ENCODE results near the gene PITRM1.

The PITRM1 gene

DNA sequence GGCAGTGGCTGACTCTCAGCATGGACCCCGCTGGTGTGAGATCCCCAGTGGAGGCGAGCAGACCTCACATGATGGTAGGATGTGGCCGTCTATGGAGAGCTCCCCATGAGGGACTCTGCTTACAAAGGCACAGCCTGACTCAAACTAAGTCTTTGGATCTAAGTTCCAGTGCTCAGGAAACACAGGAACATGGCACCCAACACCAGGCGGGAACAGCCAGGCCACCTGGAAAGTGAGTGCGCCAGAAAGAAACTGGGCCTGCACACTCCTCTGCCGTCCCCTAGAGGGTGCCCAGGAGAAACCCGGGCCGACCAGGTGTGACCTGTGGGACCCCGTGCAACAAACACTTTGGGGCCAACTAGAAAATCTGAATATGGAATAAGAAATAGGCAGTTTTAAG lies 10.0 kb downstream of the PITRM1 start:
- Mint-ChIP-seq H3K9me3 (no peaks in the 10 kb centered on the region), H3K27ac (no peak overlapping the region), H3K4me1 (no peaks in the 10 kb centered on the region), H3K36me3 (peaks cover 31% of the 10 kb centered on the region), H3K27me3 (no peaks in the 10 kb centered on the region), H3K4me3 (no peak overlapping the region)

DNA sequence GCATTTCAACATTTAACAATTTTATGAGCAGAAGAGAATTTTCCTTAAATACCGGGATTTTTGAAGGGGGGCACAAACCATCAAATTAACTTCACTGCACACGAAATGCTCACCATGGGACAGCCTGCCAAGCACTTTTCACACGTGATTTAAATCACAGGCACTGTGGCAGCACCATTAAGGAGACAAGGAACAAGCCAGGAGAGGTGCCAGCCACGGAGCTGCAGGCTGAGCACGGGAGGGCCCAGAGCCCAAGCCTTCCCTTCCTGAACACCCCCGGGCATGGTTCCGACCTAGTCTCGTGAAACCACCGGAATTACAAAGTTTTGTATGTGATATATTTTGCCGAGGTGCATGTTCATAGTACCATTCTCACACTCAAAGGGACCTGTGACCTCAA lies 13.4 kb downstream of the PITRM1 start:
- H3K36me3 Mint-ChIP-seq: peaks cover 37% of the 10 kb centered on the region
- no peak overlapping the region for H3K4me3 Mint-ChIP-seq
- H3K4me1 Mint-ChIP-seq: no peaks in the 10 kb centered on the region
- H3K9me3 Mint-ChIP-seq: no peaks in the 10 kb centered on the region
- H3K27me3 Mint-ChIP-seq: no peaks in the 10 kb centered on the region
- H3K27ac Mint-ChIP-seq: no peak overlapping the region

DNA sequence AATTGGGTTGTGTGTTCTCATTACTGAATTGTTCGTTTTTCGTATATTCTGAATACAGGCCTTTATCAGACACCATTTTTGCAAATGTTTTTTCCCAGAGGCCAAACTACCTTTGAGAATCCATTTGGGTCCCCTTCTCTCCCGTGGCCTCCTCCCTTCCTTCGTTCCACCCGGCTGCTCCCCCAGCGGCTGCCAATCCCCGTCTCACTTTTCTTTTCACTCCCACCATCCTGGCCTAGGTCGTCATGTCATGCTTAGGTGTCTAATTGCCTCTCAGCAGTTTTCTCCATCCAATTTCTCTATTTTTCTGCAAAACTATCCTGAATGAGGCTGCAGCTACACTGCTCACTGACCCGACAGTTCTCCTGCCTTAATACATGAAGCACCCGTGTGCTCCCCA lies 17.9 kb downstream of the PITRM1 start:
- H3K27me3 Mint-ChIP-seq: no peaks in the 10 kb centered on the region
- peak overlapping the region; percentile 0 for H3K27ac Mint-ChIP-seq
- no peaks in the 10 kb centered on the region for H3K4me1 Mint-ChIP-seq
- peaks cover 33% of the 10 kb centered on the region for H3K36me3 Mint-ChIP-seq
- no peak overlapping the region for H3K4me3 Mint-ChIP-seq
- no peaks in the 10 kb centered on the region for H3K9me3 Mint-ChIP-seq

DNA sequence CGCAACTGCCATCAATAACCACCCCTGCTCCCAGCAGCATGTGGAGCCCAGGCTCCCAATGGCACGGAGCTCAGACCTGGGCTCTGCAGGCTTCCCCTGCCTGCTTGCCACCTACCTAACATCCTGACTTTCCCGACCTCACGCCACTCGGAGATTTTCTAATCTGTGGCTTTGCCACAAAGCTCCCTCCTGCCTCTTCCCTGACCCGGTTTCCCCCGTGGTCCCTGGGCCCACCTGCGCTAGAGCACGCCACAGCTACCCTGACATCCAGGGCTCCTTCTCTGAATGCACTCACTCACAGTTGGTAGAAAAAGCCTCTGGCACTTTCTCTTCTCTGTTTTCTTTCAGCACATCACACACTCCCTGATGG lies 20.0 kb downstream of the PITRM1 start:
- Mint-ChIP-seq H3K9me3 (no peaks in the 10 kb centered on the region), H3K27me3 (no peaks in the 10 kb centered on the region), H3K4me1 (no peaks in the 10 kb centered on the region), H3K4me3 (no peak overlapping the region), H3K27ac (peak overlapping the region; percentile 30), H3K36me3 (peaks cover 32% of the 10 kb centered on the region)

DNA sequence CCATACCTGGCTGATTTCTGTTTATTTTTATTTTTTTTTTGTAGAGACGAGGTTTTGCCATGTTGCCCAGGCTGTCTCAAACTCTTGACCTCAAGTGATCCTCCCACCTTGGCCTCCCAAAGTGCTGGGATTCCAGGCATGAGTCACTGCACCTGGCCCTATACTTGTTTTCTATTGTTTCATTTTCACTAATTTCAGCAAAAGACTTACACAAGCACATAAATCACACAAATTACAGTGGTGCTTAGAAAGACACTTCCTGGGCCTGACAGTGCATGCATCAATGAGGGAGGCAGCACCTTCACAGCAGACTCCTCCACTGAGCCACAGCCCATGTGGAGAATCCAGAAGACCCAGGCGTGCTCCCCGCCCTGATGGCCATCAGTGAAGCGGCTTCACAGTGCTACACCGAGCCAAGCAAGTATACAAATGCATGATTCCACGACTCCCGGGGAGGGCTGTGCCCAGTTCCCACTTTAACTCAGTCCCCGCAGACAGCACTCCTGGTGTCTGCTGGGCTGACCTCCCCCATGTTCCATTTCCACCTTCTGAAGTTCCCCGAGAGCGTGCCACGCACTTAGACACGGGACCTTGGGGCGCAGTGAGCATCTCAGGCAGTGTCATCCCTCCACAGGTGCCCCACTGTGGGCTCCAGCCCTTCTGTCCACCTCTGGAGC lies 20.6 kb downstream of the PITRM1 start:
- no peak overlapping the region for H3K4me3 Mint-ChIP-seq
- no peaks in the 10 kb centered on the region for H3K4me1 Mint-ChIP-seq
- H3K27ac Mint-ChIP-seq: no peak overlapping the region
- H3K27me3 Mint-ChIP-seq: no peaks in the 10 kb centered on the region
- H3K36me3 Mint-ChIP-seq: peaks cover 32% of the 10 kb centered on the region
- no peaks in the 10 kb centered on the region for H3K9me3 Mint-ChIP-seq

DNA sequence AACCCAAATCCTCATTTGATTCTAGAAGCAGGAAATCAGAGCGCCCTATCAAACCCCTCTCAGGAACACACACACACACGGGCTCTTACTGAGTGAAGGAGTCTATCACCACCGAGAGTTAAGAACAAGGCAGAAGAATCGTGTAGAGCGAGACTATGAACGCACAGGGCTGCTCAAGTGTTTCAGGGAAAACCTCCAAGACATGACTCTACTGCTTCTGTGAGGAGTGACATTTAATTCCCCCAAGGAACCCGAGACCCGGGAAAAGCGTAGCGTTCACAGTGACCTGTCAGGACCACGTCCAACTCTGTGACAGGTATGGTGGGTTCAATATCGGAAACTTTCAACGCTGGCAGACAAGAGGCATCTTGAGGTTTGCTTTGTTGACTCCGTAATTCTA lies 21.6 kb downstream of the PITRM1 start:
- Mint-ChIP-seq H3K36me3 (peaks cover 33% of the 10 kb centered on the region), H3K9me3 (no peaks in the 10 kb centered on the region), H3K4me3 (no peak overlapping the region), H3K4me1 (no peaks in the 10 kb centered on the region), H3K27me3 (no peaks in the 10 kb centered on the region), H3K27ac (no peak overlapping the region)

DNA sequence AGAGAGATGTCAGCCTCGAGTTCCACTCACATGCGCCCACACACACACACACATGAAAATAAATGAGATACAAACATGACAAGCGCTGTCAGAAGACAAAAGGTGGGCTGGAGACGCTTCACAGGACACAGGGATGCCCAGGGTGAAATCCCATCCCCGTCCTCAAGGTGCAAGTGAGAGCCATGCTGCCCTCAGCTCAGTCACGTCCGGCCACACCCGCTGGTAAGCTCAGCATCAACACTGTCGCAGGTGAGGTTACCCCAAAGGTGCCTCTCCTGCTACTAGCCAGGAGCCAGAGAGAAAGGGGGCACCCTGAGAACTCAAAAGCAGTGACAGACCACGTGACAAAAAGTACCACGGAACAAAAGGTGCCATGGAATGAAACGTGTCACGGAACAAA lies 22.2 kb downstream of the PITRM1 start:
- Mint-ChIP-seq H3K4me1 (no peaks in the 10 kb centered on the region), H3K27ac (no peak overlapping the region), H3K36me3 (peaks cover 31% of the 10 kb centered on the region), H3K9me3 (no peaks in the 10 kb centered on the region), H3K4me3 (no peak overlapping the region), H3K27me3 (no peaks in the 10 kb centered on the region)

DNA sequence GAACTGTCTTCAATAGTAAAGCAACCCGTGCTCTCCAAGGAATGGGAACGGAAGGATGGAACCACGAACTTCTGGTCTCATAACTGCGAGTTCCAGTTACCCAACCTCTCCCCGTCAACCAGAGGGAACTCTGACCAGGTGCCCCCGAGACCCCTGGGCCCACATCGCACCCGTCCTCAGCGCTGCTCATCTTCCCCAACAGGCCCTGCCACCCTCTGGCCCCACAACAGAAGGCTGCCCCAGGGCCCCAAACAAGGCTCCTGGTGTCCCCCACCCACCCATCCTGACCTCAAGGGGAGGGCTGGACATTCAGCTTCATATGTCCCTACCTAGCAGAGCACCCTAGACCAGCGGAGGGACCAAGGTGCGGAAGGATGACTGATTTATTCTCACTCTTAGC lies 22.7 kb downstream of the PITRM1 start:
- no peaks in the 10 kb centered on the region for H3K4me1 Mint-ChIP-seq
- no peak overlapping the region for H3K27ac Mint-ChIP-seq
- no peaks in the 10 kb centered on the region for H3K27me3 Mint-ChIP-seq
- H3K9me3 Mint-ChIP-seq: no peaks in the 10 kb centered on the region
- peaks cover 28% of the 10 kb centered on the region for H3K36me3 Mint-ChIP-seq
- H3K4me3 Mint-ChIP-seq: no peak overlapping the region

DNA sequence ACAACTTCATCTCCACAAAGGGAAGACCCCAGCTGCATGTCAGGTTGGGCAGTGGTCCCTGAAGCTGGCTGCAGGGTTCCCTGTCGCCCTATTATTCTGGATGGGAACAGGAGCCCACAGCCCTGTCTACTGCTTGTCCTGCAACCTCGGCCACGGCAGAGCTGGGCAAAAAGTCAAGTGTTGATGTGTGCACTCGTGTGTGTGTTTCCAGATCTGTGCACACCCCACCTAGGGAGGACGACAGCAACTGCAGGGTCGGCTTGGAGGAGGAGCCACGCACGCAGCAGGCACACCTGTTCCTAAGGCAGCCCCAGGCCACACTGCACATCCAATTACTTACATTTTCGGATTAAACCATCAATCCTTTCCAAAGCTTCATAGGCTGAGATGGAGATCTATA lies 23.6 kb downstream of the PITRM1 start:
- H3K36me3 Mint-ChIP-seq: peaks cover 24% of the 10 kb centered on the region
- H3K4me1 Mint-ChIP-seq: no peaks in the 10 kb centered on the region
- no peaks in the 10 kb centered on the region for H3K9me3 Mint-ChIP-seq
- no peaks in the 10 kb centered on the region for H3K27me3 Mint-ChIP-seq
- H3K27ac Mint-ChIP-seq: no peak overlapping the region
- no peak overlapping the region for H3K4me3 Mint-ChIP-seq

DNA sequence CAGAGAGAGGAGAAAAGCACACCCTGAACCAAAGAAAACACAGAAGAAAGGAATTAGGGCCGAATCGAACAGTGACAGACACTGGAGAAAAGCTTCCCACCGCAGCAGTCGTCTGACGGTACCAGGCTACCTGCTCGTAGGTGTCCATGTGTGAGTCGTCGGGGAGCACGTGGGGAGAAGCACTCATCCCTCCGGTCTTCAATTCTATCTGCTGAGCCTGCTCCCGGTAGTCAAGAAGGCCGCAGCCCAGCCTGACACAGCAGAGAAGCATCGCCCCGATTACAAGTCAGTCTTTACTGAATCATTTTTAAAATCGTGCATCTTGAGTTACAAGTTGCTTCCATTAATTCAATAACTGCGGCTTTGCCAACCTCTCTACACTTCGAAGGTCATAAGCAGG lies 24.5 kb downstream of the PITRM1 start:
- no peaks in the 10 kb centered on the region for H3K27me3 Mint-ChIP-seq
- peaks cover 25% of the 10 kb centered on the region for H3K36me3 Mint-ChIP-seq
- no peak overlapping the region for H3K4me3 Mint-ChIP-seq
- no peaks in the 10 kb centered on the region for H3K9me3 Mint-ChIP-seq
- no peak overlapping the region for H3K27ac Mint-ChIP-seq
- no peaks in the 10 kb centered on the region for H3K4me1 Mint-ChIP-seq

DNA sequence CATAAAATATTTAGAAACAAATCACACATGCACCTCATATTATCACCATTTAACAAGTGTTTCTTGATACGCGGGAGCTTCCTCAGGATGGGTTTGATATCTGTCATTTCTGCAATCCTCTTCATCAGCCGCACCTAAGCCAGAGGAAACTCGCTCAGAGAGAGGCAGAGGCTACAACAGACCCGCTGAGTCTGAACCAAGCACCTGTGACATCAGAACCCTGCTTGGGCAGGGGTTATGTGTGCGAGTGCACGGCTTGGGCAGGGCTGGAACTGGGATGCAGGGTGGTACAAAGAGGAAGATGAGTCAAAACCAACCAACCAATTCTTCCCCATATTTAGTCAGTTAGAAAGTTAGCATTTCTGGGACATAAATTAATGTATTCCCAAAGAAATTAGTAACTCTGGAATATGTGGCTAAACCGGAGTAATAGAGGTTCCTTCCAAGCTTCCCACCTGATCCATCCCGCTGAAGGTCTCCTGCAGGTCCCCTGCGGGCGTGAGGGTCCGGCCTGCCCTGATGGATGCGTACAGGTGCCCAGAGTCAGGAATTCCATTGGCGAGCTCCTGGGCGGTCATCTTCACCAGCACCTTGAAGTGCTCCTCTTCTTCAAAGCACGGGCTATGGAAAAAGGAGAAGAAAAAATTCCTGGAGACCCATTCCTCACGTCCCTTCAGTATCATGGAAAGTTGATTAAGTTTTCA lies 25.3 kb downstream of the PITRM1 start:
- no peaks in the 10 kb centered on the region for H3K4me1 Mint-ChIP-seq
- no peak overlapping the region for H3K4me3 Mint-ChIP-seq
- peaks cover 21% of the 10 kb centered on the region for H3K36me3 Mint-ChIP-seq
- H3K27ac Mint-ChIP-seq: no peak overlapping the region
- no peaks in the 10 kb centered on the region for H3K27me3 Mint-ChIP-seq
- no peaks in the 10 kb centered on the region for H3K9me3 Mint-ChIP-seq

DNA sequence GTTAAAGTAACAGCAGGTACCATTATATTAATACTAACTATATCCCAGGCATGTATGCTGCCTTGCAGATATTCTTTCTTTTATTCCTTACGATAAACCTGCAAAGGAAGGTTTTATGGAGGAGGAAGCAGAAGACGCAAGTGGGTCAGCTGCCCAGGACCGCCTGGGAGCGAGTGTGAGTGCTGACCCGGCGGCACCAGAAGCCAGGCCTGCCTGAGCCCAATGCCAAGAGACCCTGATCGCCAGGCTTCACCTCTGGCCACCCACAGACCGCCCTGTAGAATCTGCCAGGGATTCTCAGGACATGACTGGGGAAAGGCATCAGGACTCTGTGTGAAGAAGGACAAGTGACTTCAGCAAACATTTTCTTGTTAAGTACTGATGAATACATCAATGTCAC lies 26.3 kb downstream of the PITRM1 start:
- Mint-ChIP-seq H3K27me3 (no peaks in the 10 kb centered on the region), H3K27ac (no peak overlapping the region), H3K4me3 (no peak overlapping the region), H3K4me1 (no peaks in the 10 kb centered on the region), H3K36me3 (peaks cover 22% of the 10 kb centered on the region), H3K9me3 (no peaks in the 10 kb centered on the region)

DNA sequence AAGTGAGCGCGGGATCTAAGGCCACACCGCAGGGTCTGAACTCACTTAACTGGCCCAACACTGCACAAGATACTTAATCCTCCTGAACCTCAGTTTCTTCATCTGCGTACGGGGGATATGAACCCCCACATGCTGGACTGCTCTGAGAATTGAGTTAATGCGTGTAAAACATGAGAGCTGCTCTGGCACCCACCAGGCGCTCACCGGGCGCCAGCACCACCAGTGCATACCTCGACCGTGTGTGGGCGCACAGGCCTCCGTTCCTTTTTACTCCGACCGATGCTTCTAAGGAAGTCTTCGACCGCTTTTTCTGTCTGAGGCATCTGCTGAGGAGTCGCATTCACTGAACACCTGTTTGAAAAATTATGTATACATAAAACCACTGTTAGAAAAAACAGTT lies 27.2 kb downstream of the PITRM1 start:
- Mint-ChIP-seq H3K4me3 (no peak overlapping the region), H3K4me1 (no peaks in the 10 kb centered on the region), H3K9me3 (no peaks in the 10 kb centered on the region), H3K27ac (no peak overlapping the region), H3K27me3 (no peaks in the 10 kb centered on the region), H3K36me3 (peaks cover 19% of the 10 kb centered on the region)

DNA sequence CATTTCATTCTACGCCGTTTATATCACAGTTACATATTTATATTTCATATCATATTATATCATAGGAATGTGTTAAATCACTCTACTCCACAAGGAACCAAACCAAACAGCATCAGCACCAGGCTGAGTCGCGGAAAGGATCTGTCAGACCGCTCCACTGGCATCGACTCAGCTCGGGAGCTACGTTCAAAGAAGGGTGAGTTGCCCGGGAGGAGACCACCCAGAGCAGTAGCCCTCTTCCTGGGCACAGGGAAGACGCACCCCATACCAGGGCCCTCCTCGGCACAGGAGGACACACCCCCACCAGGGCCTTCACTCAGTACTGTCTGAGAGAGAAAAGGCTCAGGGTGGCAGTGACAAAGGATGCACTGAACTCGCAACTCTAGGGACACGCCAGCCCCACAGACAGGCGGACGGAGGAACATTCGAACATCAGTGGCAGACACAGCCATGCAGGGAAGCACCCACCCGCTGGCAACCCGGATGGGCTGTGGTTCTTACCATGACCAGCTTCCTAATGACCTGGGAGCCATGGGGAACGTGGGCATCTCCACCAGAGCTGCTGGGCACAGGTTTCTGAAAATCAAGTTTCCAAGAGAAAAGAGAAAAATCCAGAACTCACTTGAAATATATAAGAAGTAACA lies 28.7 kb downstream of the PITRM1 start:
- Mint-ChIP-seq H3K27ac (no peak overlapping the region), H3K36me3 (peaks cover 20% of the 10 kb centered on the region), H3K27me3 (no peaks in the 10 kb centered on the region), H3K4me3 (no peak overlapping the region), H3K9me3 (no peaks in the 10 kb centered on the region), H3K4me1 (no peaks in the 10 kb centered on the region)

DNA sequence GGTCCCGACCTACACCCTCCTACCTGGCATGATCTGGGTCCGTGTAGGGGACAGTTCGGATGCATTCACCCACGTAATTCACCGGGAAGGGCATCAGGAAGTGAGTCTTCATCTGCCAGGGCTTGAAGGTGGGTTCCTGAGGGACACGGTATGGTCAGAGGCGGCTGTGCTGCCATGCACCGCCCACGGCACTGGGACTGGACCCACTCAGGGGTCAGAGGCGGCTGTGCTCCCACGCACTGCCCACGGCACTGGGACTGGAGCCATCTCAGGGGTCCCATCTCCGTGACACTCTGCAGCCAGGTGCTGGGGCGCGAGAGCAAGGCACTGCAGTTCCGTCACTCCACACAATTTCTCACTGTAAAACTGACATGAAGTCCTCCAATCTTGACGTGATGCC lies 29.2 kb downstream of the PITRM1 start:
- H3K36me3 Mint-ChIP-seq: peaks cover 19% of the 10 kb centered on the region

DNA sequence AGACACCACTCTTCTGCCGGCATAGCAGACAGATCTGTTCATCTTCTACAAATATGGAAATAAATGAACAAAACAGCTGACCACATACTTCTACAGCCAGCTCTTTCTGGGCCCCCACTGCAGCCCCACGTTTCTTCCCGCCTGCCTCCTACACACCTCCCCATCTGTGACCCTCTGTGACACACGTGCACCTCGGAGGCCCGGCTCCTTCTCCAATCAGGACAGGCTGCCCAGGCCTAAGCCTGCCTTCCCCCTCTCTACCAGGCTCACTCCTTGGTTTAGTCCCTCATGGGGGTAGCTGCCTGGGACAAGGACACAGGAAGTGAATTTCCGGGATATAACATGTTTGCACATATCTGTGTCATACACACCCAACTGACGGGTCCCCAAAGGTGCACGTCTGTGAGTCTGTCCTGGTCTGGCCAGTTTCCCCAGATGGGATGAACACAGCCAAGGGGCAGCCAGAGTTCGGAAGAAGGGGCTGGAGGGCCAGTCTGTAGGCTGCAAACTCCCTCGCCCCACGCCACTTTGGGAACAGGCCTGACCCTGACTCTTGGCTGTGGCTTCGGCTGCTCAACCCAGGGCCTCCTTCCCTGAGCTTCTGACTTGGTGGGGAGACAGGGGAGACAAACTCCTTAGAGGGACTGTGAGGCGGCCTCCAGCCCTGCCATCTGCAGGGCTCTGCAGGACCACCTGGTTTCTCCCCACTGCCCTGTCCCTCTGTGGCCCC lies 30.3 kb downstream of the PITRM1 start:
- Mint-ChIP-seq H3K4me3 (no peak overlapping the region), H3K36me3 (peaks cover 15% of the 10 kb centered on the region), H3K9me3 (no peaks in the 10 kb centered on the region), H3K27ac (no peak overlapping the region), H3K4me1 (no peaks in the 10 kb centered on the region), H3K27me3 (no peaks in the 10 kb centered on the region)

More for the DNA sequence above, 29.2 kb downstream of the PITRM1 start:
- Mint-ChIP-seq H3K27ac (peak overlapping the region; percentile 23), H3K4me1 (no peaks in the 10 kb centered on the region), H3K27me3 (no peaks in the 10 kb centered on the region), H3K4me3 (no peak overlapping the region), H3K9me3 (no peaks in the 10 kb centered on the region)

Data from activated naive CD4-positive, alpha-beta T cell treated with anti-CD3 and anti-CD28 coated beads, Interleukin-2, amount 50 U/mL, for 24 hours (primary cell).